Mesendoderm (in vitro differentiated cells): ENCODE results near the gene ZBED4.

Experiments
- DNase-seq: peaks from one replicate; pipeline ENCODE4 v3.0.0; 2013
- H2AK5ac ChIP-seq: 2 replicates; pipeline ENCODE4 v1.6.1; 2013; ENCODE audit warnings: low read length, inconsistent platforms
- H2BK120ac ChIP-seq: 2 replicates; pipeline ENCODE4 v1.6.1; 2013; ENCODE audit warnings: low read depth, mild to moderate bottlenecking, low read length, moderate library complexity, mixed read lengths
- H2BK15ac ChIP-seq: replicated peaks from 2 replicates; pipeline ENCODE4 v1.6.1; 2013; ENCODE audit warnings: low read depth, mild to moderate bottlenecking, moderate library complexity
- H2BK5ac ChIP-seq: 2 replicates; pipeline ENCODE4 v1.6.1; 2013; ENCODE audit warnings: low read length, inconsistent platforms
- H3K18ac ChIP-seq: 2 replicates; pipeline ENCODE4 v1.6.1; 2013; ENCODE audit warnings: mild to moderate bottlenecking, low read length, mixed read lengths
- H3K23ac ChIP-seq: one replicate; pipeline ENCODE4 v1.6.1; 2013; ENCODE audit warnings: low read length
- H3K27ac ChIP-seq: 2 replicates; pipeline ENCODE4 v1.5.1; 2013; ENCODE audit warnings: low read depth, mild to moderate bottlenecking, inconsistent platforms, low read length, moderate library complexity
- H3K27me3 ChIP-seq: 2 replicates; pipeline ENCODE4 v1.6.1; 2013; ENCODE audit warnings: low read length, control low read depth, mild to moderate bottlenecking, inconsistent platforms; ENCODE audit not compliant: insufficient read depth, poor library complexity
- H3K36me3 ChIP-seq: 2 replicates; pipeline ENCODE4 v1.6.1; 2013; ENCODE audit warnings: low read length, inconsistent platforms; ENCODE audit not compliant: control insufficient read depth, insufficient read depth
- H3K4ac ChIP-seq: one replicate; pipeline ENCODE4 v1.6.1; 2013; ENCODE audit warnings: low read depth, mild to moderate bottlenecking, low read length, moderate library complexity
- H3K4me1 ChIP-seq: 2 replicates; pipeline ENCODE4 v1.6.1; 2013; ENCODE audit warnings: low read depth, low read length, inconsistent platforms; ENCODE audit not compliant: control insufficient read depth
- H3K4me2 ChIP-seq: 2 replicates; pipeline ENCODE4 v1.6.1; 2013; ENCODE audit warnings: low read length
- H3K4me3 ChIP-seq: 2 replicates; pipeline ENCODE4 v1.5.1; 2013; ENCODE audit warnings: mild to moderate bottlenecking, low read length
- H3K56ac ChIP-seq: one replicate; pipeline ENCODE4 v1.6.1; 2013; ENCODE audit warnings: low read length
- H3K79me1 ChIP-seq: 2 replicates; pipeline ENCODE4 v1.6.1; 2013; ENCODE audit warnings: low read length, inconsistent platforms
- H3K79me2 ChIP-seq: 2 replicates; pipeline ENCODE4 v1.6.1; 2013; ENCODE audit warnings: mild to moderate bottlenecking, low read length; ENCODE audit not compliant: control insufficient read depth, insufficient read depth
- H3K9ac ChIP-seq: 2 replicates; pipeline ENCODE4 v1.6.1; 2013; ENCODE audit warnings: low read length, inconsistent platforms
- H4K5ac ChIP-seq: one replicate; pipeline ENCODE4 v1.6.1; 2013; ENCODE audit warnings: low read length
- H4K8ac ChIP-seq: one replicate; pipeline ENCODE4 v1.6.1; 2013; ENCODE audit warnings: low read depth, mild to moderate bottlenecking, control low read depth, low read length, moderate library complexity
- WGBS: extraction: QIAGEN DNeasy Blood & Tissue Kit; methylation state at CpG from one replicate; pipeline ENCODE4 v1.1.7; 2013; ENCODE audit warnings: low lambda C conversion rate, missing lambda C conversion rate; ENCODE audit not compliant: insufficient coverage; ENCODE audit errors: extremely low coverage; 5-methylcytosine and 5-hydroxymethylcytosine counted together

Gene ZBED4

GRCh38 chr22:49883294-49883640, 29.6 kb downstream of the ZBED4 start:
- no peak for DNase-seq
- Histone ChIP-seq H2AK5ac (no peak overlapping the region), H3K36me3 (peaks cover 8% of the 10 kb centered on the region), H3K9ac (no peak overlapping the region), H3K4ac (no peak overlapping the region), H2BK5ac (no peak overlapping the region), H3K4me2 (no peak overlapping the region), H3K4me1 (no peaks in the 10 kb centered on the region), H3K23ac (no peak overlapping the region), H3K56ac (no peak overlapping the region), H3K18ac (no peak overlapping the region), H3K27ac (no peak overlapping the region), H3K79me2 (peaks cover 6% of the 10 kb centered on the region), H4K8ac (no peak overlapping the region), H3K4me3 (no peak overlapping the region), H2BK15ac (no peak overlapping the region), H4K5ac (no peak overlapping the region), H3K27me3 (no peaks in the 10 kb centered on the region), H2BK120ac (no peak overlapping the region), H3K79me1 (peaks cover 16% of the 10 kb centered on the region)
- no CpG with 5 or more reads among the region's 4 CpGs for WGBS

- WGBS: no CpG with 5 or more reads among the region's 20 CpGs
- peaks cover 17% of the 10 kb centered on the region for H3K79me1 ChIP-seq
- H3K23ac ChIP-seq: no peak overlapping the region
- H3K79me2 ChIP-seq: peaks cover 6% of the 10 kb centered on the region
- peaks cover 8% of the 10 kb centered on the region for H3K36me3 ChIP-seq
- H3K18ac ChIP-seq: no peak overlapping the region
- H4K5ac ChIP-seq: no peak overlapping the region
- no peak overlapping the region for H4K8ac ChIP-seq
- H3K9ac ChIP-seq: no peak overlapping the region
- no peak overlapping the region for H3K4me3 ChIP-seq
- no peak for DNase-seq
- H2BK5ac ChIP-seq: no peak overlapping the region
- no peaks in the 10 kb centered on the region for H3K27me3 ChIP-seq
- no peak overlapping the region for H2BK120ac ChIP-seq
- H3K27ac ChIP-seq: no peak overlapping the region
- no peaks in the 10 kb centered on the region for H3K4me1 ChIP-seq
- H2AK5ac ChIP-seq: no peak overlapping the region
- no peak overlapping the region for H3K56ac ChIP-seq
- H3K4me2 ChIP-seq: no peak overlapping the region
- no peak overlapping the region for H3K4ac ChIP-seq
- H2BK15ac ChIP-seq: no peak overlapping the region
Observed at GRCh38 chr22:49884075-49884474, 30.4 kb downstream of the ZBED4 start.

GRCh38 chr22:49884503-49885260, 31.0 kb downstream of the ZBED4 start:
- no peak overlapping the region for H3K9ac ChIP-seq
- no CpG with 5 or more reads among the region's 31 CpGs for WGBS
- H3K18ac ChIP-seq: no peak overlapping the region
- H3K4me2 ChIP-seq: no peak overlapping the region
- peaks cover 8% of the 10 kb centered on the region for H3K36me3 ChIP-seq
- H2BK15ac ChIP-seq: no peak overlapping the region
- no peak overlapping the region for H3K23ac ChIP-seq
- no peak overlapping the region for H4K5ac ChIP-seq
- peaks cover 5% of the 10 kb centered on the region for H3K79me2 ChIP-seq
- no peak overlapping the region for H2AK5ac ChIP-seq
- no peaks in the 10 kb centered on the region for H3K27me3 ChIP-seq
- H4K8ac ChIP-seq: no peak overlapping the region
- DNase-seq: no peak
- no peaks in the 10 kb centered on the region for H3K4me1 ChIP-seq
- H3K79me1 ChIP-seq: peaks cover 19% of the 10 kb centered on the region
- no peak overlapping the region for H2BK120ac ChIP-seq
- no peak overlapping the region for H3K4me3 ChIP-seq
- H3K56ac ChIP-seq: no peak overlapping the region
- no peak overlapping the region for H3K4ac ChIP-seq
- H3K27ac ChIP-seq: no peak overlapping the region
- no peak overlapping the region for H2BK5ac ChIP-seq

GRCh38 chr22:49885281-49885680, 31.6 kb downstream of the ZBED4 start:
- no peak overlapping the region for H4K5ac ChIP-seq
- H3K79me2 ChIP-seq: peaks cover 5% of the 10 kb centered on the region
- no peak overlapping the region for H3K9ac ChIP-seq
- H2BK15ac ChIP-seq: no peak overlapping the region
- WGBS: no CpG with 5 or more reads among the region's 17 CpGs
- H3K79me1 ChIP-seq: peaks cover 19% of the 10 kb centered on the region
- no peak overlapping the region for H2BK120ac ChIP-seq
- no peak overlapping the region for H3K27ac ChIP-seq
- no peak for DNase-seq
- H3K23ac ChIP-seq: no peak overlapping the region
- H2BK5ac ChIP-seq: no peak overlapping the region
- no peak overlapping the region for H4K8ac ChIP-seq
- no peak overlapping the region for H3K18ac ChIP-seq
- no peak overlapping the region for H3K4ac ChIP-seq
- H3K4me2 ChIP-seq: no peak overlapping the region
- H3K27me3 ChIP-seq: no peaks in the 10 kb centered on the region
- no peaks in the 10 kb centered on the region for H3K4me1 ChIP-seq
- H3K4me3 ChIP-seq: no peak overlapping the region
- no peak overlapping the region for H3K56ac ChIP-seq
- peaks cover 8% of the 10 kb centered on the region for H3K36me3 ChIP-seq
- H2AK5ac ChIP-seq: no peak overlapping the region

- H2BK15ac ChIP-seq: no peak overlapping the region
- no peak overlapping the region for H3K23ac ChIP-seq
- H4K5ac ChIP-seq: no peak overlapping the region
- H3K79me1 ChIP-seq: peaks cover 18% of the 10 kb centered on the region
- no peaks in the 10 kb centered on the region for H3K4me1 ChIP-seq
- no peak overlapping the region for H3K9ac ChIP-seq
- H3K79me2 ChIP-seq: peaks cover 5% of the 10 kb centered on the region
- no peak overlapping the region for H3K4ac ChIP-seq
- H3K36me3 ChIP-seq: peaks cover 8% of the 10 kb centered on the region
- no peak overlapping the region for H3K4me3 ChIP-seq
- H2BK5ac ChIP-seq: no peak overlapping the region
- no peak overlapping the region for H4K8ac ChIP-seq
- no peaks in the 10 kb centered on the region for H3K27me3 ChIP-seq
- H2AK5ac ChIP-seq: no peak overlapping the region
- no CpG with 5 or more reads among the region's 35 CpGs for whole genome bisulfite sequencing
- DNase-seq: no peak
- no peak overlapping the region for H3K4me2 ChIP-seq
- no peak overlapping the region for H3K56ac ChIP-seq
- H2BK120ac ChIP-seq: no peak overlapping the region
- no peak overlapping the region for H3K18ac ChIP-seq
- H3K27ac ChIP-seq: no peak overlapping the region
Observed at GRCh38 chr22:49885881-49886280, 32.2 kb downstream of the ZBED4 start.
